GM18519 (cell line): ENCODE measurements around the gene DYRK3.
"Not testable (repeated sequence)": the region's sequence is repeated elsewhere in the genome, so short reads cannot be mapped to it uniquely, and the experiment has no call there.

ENCODE experiments used
- ATAC-seq: cut with Tn5 transposase; IDR thresholded peaks from one replicate; pipeline ENCODE4 v1.9.1; 2021; ENCODE audit warnings: mild to moderate bottlenecking, moderate library complexity; ENCODE audit not compliant: unreplicated experiment, low FRiP score

The DYRK3 gene

GRCh38 chr1:206628916-206629315 lies 6.4 kb upstream of the DYRK3 start:
- ATAC-seq, result no peak

- no peak for ATAC-seq
These were observed 4.2 kb upstream of the DYRK3 start for GRCh38 chr1:206631085-206631509.

- no peak for ATAC-seq
These were observed 1.6 kb upstream of the DYRK3 start for GRCh38 chr1:206633708-206634121.

- no peak for ATAC-seq
These were observed 814 bp upstream of the DYRK3 start for GRCh38 chr1:206634365-206635079.

GRCh38 chr1:206635978-206636345 lies 626 bp downstream of the DYRK3 start:
- ATAC-seq, result no peak

GRCh38 chr1:206636671-206637070 lies 1.3 kb downstream of the DYRK3 start:
- ATAC-seq, result no peak

- no peak for ATAC-seq
These were observed 2.3 kb downstream of the DYRK3 start for GRCh38 chr1:206637605-206638004.

GRCh38 chr1:206642074-206642473 lies 6.7 kb downstream of the DYRK3 start:
- ATAC-seq, result not testable (repeated sequence)

- no peak for ATAC-seq
These were observed 7.9 kb downstream of the DYRK3 start for GRCh38 chr1:206643118-206643698.

- no peak for ATAC-seq
These were observed 11.2 kb downstream of the DYRK3 start for GRCh38 chr1:206646504-206646903.

GRCh38 chr1:206647224-206647623 lies 11.9 kb downstream of the DYRK3 start:
- no peak for ATAC-seq

GRCh38 chr1:206649261-206649921 lies 14.1 kb downstream of the DYRK3 start:
- no peak for ATAC-seq

GRCh38 chr1:206651014-206651413 lies 15.7 kb downstream of the DYRK3 start:
- no peak for ATAC-seq

- ATAC-seq, result no peak
These were observed 16.9 kb downstream of the DYRK3 start for GRCh38 chr1:206651958-206652890.

- ATAC-seq, result no peak
These were observed 18.6 kb downstream of the DYRK3 start for GRCh38 chr1:206653715-206654459.

GRCh38 chr1:206654828-206655227 lies 19.5 kb downstream of the DYRK3 start:
- ATAC-seq, result no peak

GRCh38 chr1:206655471-206655882 lies 20.1 kb downstream of the DYRK3 start:
- ATAC-seq, result no peak

- no peak for ATAC-seq
These were observed 21.6 kb downstream of the DYRK3 start for GRCh38 chr1:206656936-206657335.

- no peak for ATAC-seq
These were observed 22.4 kb downstream of the DYRK3 start for GRCh38 chr1:206657751-206658150.
